ENCODE measurements around the gene FNDC7.
"Not testable (repeated sequence)": the region's sequence is repeated elsewhere in the genome, so short reads cannot be mapped to it uniquely, and the experiment has no call there.

The FNDC7 gene

GRCh38 chr1:108781575-108781944 is 68.9 kb downstream of the FNDC7 start:
- not testable (repeated sequence) for H3K4me1 ChIP-seq (ENCODE audit: control insufficient read depth in 1 of 2, insufficient read depth in 2 of 2, low read length in 2 of 2); H3K23ac ChIP-seq (ENCODE audit: low read length); H4K8ac ChIP-seq (ENCODE audit: low read depth, low read length); H2AFZ ChIP-seq (ENCODE audit: insufficient read depth, low read length, poor library complexity); H3K4me3 ChIP-seq (ENCODE audit: low read depth, low read length); H3K79me1 ChIP-seq (ENCODE audit: low read length); H2BK12ac ChIP-seq (ENCODE audit: low read length); H3K27me3 ChIP-seq (ENCODE audit: insufficient read depth, low read length); H3K79me2 ChIP-seq (ENCODE audit: control insufficient read depth, insufficient read depth, low read length, poor library complexity); H3K9me3 ChIP-seq (ENCODE audit: insufficient read depth, low read depth, low read length); H3K18ac ChIP-seq (ENCODE audit: low read length); H3K4me2 ChIP-seq (ENCODE audit: low read length); H2BK5ac ChIP-seq (ENCODE audit: low read depth, low read length, poor library complexity); H3K14ac ChIP-seq (ENCODE audit: low read length); H2AK5ac ChIP-seq (ENCODE audit: low read length); H2BK120ac ChIP-seq (ENCODE audit: insufficient read depth, low read length, poor library complexity); H4K91ac ChIP-seq (ENCODE audit: low read depth, low read length); DNase-seq; H4K12ac ChIP-seq (ENCODE audit: low read depth, low read length); H3K4ac ChIP-seq (ENCODE audit: low read depth, low read length); H3K9ac ChIP-seq (ENCODE audit: low read length); H3K27ac ChIP-seq (ENCODE audit: low read depth, low read length)
- WGBS (ENCODE audit: extremely low coverage, insufficient coverage, insufficient read length), result no CpG with 5 or more reads among the region's 1 CpG
- peaks cover 19 to 26% of the 10 kb centered on the region in 2 experiments for H3K36me3 ChIP-seq (ENCODE audit: control insufficient read depth in 1 of 2, insufficient read depth in 2 of 2, low read length in 2 of 2)

- Histone ChIP-seq H3K9me3 (ENCODE audit: insufficient read depth, low read depth, low read length) (peaks cover 7% of the 10 kb centered on the region), H3K4me3 (ENCODE audit: low read depth, low read length) (no peak overlapping the region), H3K36me3 (ENCODE audit: control insufficient read depth in 1 of 2, insufficient read depth in 2 of 2, low read length in 2 of 2) (peaks cover 24 to 29% of the 10 kb centered on the region in 2 experiments), H2AK5ac (ENCODE audit: low read length) (no peak overlapping the region), H4K8ac (ENCODE audit: low read depth, low read length) (no peak overlapping the region), H3K4me1 (ENCODE audit: control insufficient read depth in 1 of 2, insufficient read depth in 2 of 2, low read length in 2 of 2) (no peaks in the 10 kb centered on the region), H4K12ac (ENCODE audit: low read depth, low read length) (no peak overlapping the region), H3K79me2 (ENCODE audit: control insufficient read depth, insufficient read depth, low read length, poor library complexity) (no peaks in the 10 kb centered on the region), H4K91ac (ENCODE audit: low read depth, low read length) (no peak overlapping the region), H3K18ac (ENCODE audit: low read length) (no peak overlapping the region), H3K9ac (ENCODE audit: low read length) (no peak overlapping the region), H2BK120ac (ENCODE audit: insufficient read depth, low read length, poor library complexity) (no peak overlapping the region), H3K14ac (ENCODE audit: low read length) (no peak overlapping the region), H3K79me1 (ENCODE audit: low read length) (no peaks in the 10 kb centered on the region), H2BK5ac (ENCODE audit: low read depth, low read length, poor library complexity) (no peak overlapping the region), H2AFZ (ENCODE audit: insufficient read depth, low read length, poor library complexity) (no peak overlapping the region), H3K4me2 (ENCODE audit: low read length) (no peak overlapping the region), H3K23ac (ENCODE audit: low read length) (no peak overlapping the region), H2BK12ac (ENCODE audit: low read length) (no peak overlapping the region), H3K27me3 (ENCODE audit: insufficient read depth, low read length) (no peaks in the 10 kb centered on the region), H3K27ac (ENCODE audit: low read depth, low read length) (no peak overlapping the region), H3K4ac (ENCODE audit: low read depth, low read length) (no peak overlapping the region)
- DNase-seq, result no peak
- no CpG with 5 or more reads among the region's 6 CpGs for WGBS (ENCODE audit: extremely low coverage, insufficient coverage, insufficient read length)
Measured at GRCh38 chr1:108785264-108785663, 72.6 kb downstream of the FNDC7 start.

- Histone ChIP-seq H3K4me2 (ENCODE audit: low read length) (no peak overlapping the region), H3K79me1 (ENCODE audit: low read length) (no peaks in the 10 kb centered on the region), H3K9ac (ENCODE audit: low read length) (no peak overlapping the region), H3K4ac (ENCODE audit: low read depth, low read length) (no peak overlapping the region), H2BK12ac (ENCODE audit: low read length) (no peak overlapping the region), H3K27me3 (ENCODE audit: insufficient read depth, low read length) (no peaks in the 10 kb centered on the region), H2BK120ac (ENCODE audit: insufficient read depth, low read length, poor library complexity) (no peak overlapping the region), H3K4me1 (ENCODE audit: control insufficient read depth in 1 of 2, insufficient read depth in 2 of 2, low read length in 2 of 2) (no peaks in the 10 kb centered on the region), H3K9me3 (ENCODE audit: insufficient read depth, low read depth, low read length) (peaks cover 7% of the 10 kb centered on the region), H4K91ac (ENCODE audit: low read depth, low read length) (no peak overlapping the region), H3K4me3 (ENCODE audit: low read depth, low read length) (no peak overlapping the region), H2AK5ac (ENCODE audit: low read length) (no peak overlapping the region), H3K36me3 (ENCODE audit: control insufficient read depth in 1 of 2, insufficient read depth in 2 of 2, low read length in 2 of 2) (peaks cover 22 to 29% of the 10 kb centered on the region in 2 experiments), H4K12ac (ENCODE audit: low read depth, low read length) (no peak overlapping the region), H3K79me2 (ENCODE audit: control insufficient read depth, insufficient read depth, low read length, poor library complexity) (no peaks in the 10 kb centered on the region), H2AFZ (ENCODE audit: insufficient read depth, low read length, poor library complexity) (no peak overlapping the region), H2BK5ac (ENCODE audit: low read depth, low read length, poor library complexity) (no peak overlapping the region), H3K14ac (ENCODE audit: low read length) (no peak overlapping the region), H3K18ac (ENCODE audit: low read length) (no peak overlapping the region), H3K23ac (ENCODE audit: low read length) (no peak overlapping the region), H4K8ac (ENCODE audit: low read depth, low read length) (no peak overlapping the region), H3K27ac (ENCODE audit: low read depth, low read length) (no peak overlapping the region)
- no CpG with 5 or more reads among the region's 2 CpGs for WGBS (ENCODE audit: extremely low coverage, insufficient coverage, insufficient read length)
- no peak for DNase-seq
Measured at GRCh38 chr1:108785880-108786279, 73.2 kb downstream of the FNDC7 start.

- Histone ChIP-seq H3K14ac (ENCODE audit: low read length) (no peak overlapping the region), H3K79me1 (ENCODE audit: low read length) (no peaks in the 10 kb centered on the region), H4K91ac (ENCODE audit: low read depth, low read length) (no peak overlapping the region), H3K36me3 (ENCODE audit: control insufficient read depth in 1 of 2, insufficient read depth in 2 of 2, low read length in 2 of 2) (peaks cover 7% of the 10 kb centered on the region in 2 experiments), H3K4me1 (ENCODE audit: control insufficient read depth in 1 of 2, insufficient read depth in 2 of 2, low read length in 2 of 2) (no peaks in the 10 kb centered on the region), H3K9ac (ENCODE audit: low read length) (no peak overlapping the region), H3K27me3 (ENCODE audit: insufficient read depth, low read length) (no peaks in the 10 kb centered on the region), H2AFZ (ENCODE audit: insufficient read depth, low read length, poor library complexity) (no peak overlapping the region), H3K18ac (ENCODE audit: low read length) (no peak overlapping the region), H2BK12ac (ENCODE audit: low read length) (no peak overlapping the region), H3K27ac (ENCODE audit: low read depth, low read length) (no peak overlapping the region), H3K4me3 (ENCODE audit: low read depth, low read length) (no peak overlapping the region), H3K4me2 (ENCODE audit: low read length) (no peak overlapping the region), H2BK5ac (ENCODE audit: low read depth, low read length, poor library complexity) (no peak overlapping the region), H4K8ac (ENCODE audit: low read depth, low read length) (no peak overlapping the region), H3K79me2 (ENCODE audit: control insufficient read depth, insufficient read depth, low read length, poor library complexity) (no peaks in the 10 kb centered on the region), H3K23ac (ENCODE audit: low read length) (no peak overlapping the region), H4K12ac (ENCODE audit: low read depth, low read length) (no peak overlapping the region), H2AK5ac (ENCODE audit: low read length) (no peak overlapping the region), H2BK120ac (ENCODE audit: insufficient read depth, low read length, poor library complexity) (no peak overlapping the region), H3K4ac (ENCODE audit: low read depth, low read length) (no peak overlapping the region), H3K9me3 (ENCODE audit: insufficient read depth, low read depth, low read length) (no peaks in the 10 kb centered on the region)
- DNase-seq, result no peak
- WGBS (ENCODE audit: extremely low coverage, insufficient coverage, insufficient read length), result no CpG with 5 or more reads among the region's 1 CpG
Measured at GRCh38 chr1:108791790-108792189, 79.1 kb downstream of the FNDC7 start.
